Measurements from ENCODE around the gene ZNF581. TPM values are rescaled to one million over a fixed set of nuclear protein-coding genes. Genes with fewer than 3 reads are reported as not detected.

Gene ZNF581
- total RNA-seq, 1 experiment from 2014 or later = 65.1 TPM

- Histone ChIP-seq H3K9me3 (ENCODE audit: control insufficient read depth, low read depth, low read length) (no peaks in the 10 kb centered on the region), H4K8ac (replicated peaks; ENCODE audit: insufficient read length, low read depth, low read length) (no peak overlapping the region), H3K18ac (ENCODE audit: insufficient read length, low read depth, low read length) (no peak overlapping the region), H2BK12ac (ENCODE audit: insufficient read length, low read depth, low read length) (no peak overlapping the region), H3K27ac (ENCODE audit: insufficient read length, low read depth, low read length) (no peak overlapping the region), H2BK20ac (ENCODE audit: low read depth, low read length, poor library complexity, severe bottlenecking) (no peak overlapping the region), H2BK120ac (ENCODE audit: low read depth, low read length, poor library complexity, severe bottlenecking) (no peak overlapping the region), H2AK5ac (ENCODE audit: insufficient read length, low read length) (no peak overlapping the region), H3K79me1 (ENCODE audit: insufficient read depth, low read depth, low read length, poor library complexity, severe bottlenecking) (peaks cover 5% of the 10 kb centered on the region), H4K91ac (ENCODE audit: insufficient read length, low read depth, low read length) (no peak overlapping the region), H2BK15ac (ENCODE audit: low read depth, low read length) (no peak overlapping the region), H3K56ac (ENCODE audit: insufficient read length, low read depth, low read length) (no peak overlapping the region), H3T11ph (ENCODE audit: low read length) (no peak overlapping the region), H3K9ac (ENCODE audit: extremely low read depth, insufficient read length, low read length) (no peak overlapping the region), H2BK5ac (ENCODE audit: insufficient read length, low read length) (no peak overlapping the region), H3K27me3 (ENCODE audit: insufficient read depth, low read length) (no peaks in the 10 kb centered on the region), H2AFZ (ENCODE audit: low read length) (no peak overlapping the region), H3K23me2 (ENCODE audit: insufficient read length, low read depth, low read length, poor library complexity, severe bottlenecking) (no peaks in the 10 kb centered on the region), H3K23ac (ENCODE audit: insufficient read length, low read depth, low read length) (no peak overlapping the region), H4K20me1 (ENCODE audit: control insufficient read depth, insufficient read depth, insufficient read length) (no peaks in the 10 kb centered on the region), H4K5ac (ENCODE audit: insufficient read length, low read depth, low read length) (no peak overlapping the region), H3K4me1 (ENCODE audit: insufficient read depth, low read length) (no peaks in the 10 kb centered on the region), H3K4me2 (ENCODE audit: insufficient read depth, insufficient read length, low read length) (no peak overlapping the region), H3K79me2 (ENCODE audit: insufficient read depth, low read length) (0 out of 2 replicates have a peak, but pooled peaks cover 1% of the 10 kb centered on the region), H3K4ac (ENCODE audit: low read depth, low read length) (no peak overlapping the region), H3K14ac (ENCODE audit: insufficient read depth, low read length) (no peak overlapping the region)
- no peak overlapping the region for H3K27ac Mint-ChIP-seq
- no peaks in the 10 kb centered on the region; a peak in 1 of 5 replicates for H3K9me3 Mint-ChIP-seq
- no peaks in the 10 kb centered on the region for H3K4me1 Mint-ChIP-seq
- H3K4me3 Mint-ChIP-seq = no peak overlapping the region
- WGBS (ENCODE audit: extremely low coverage, insufficient read length, low lambda C conversion rate) = no CpG with 5 or more reads among the region's 22 CpGs
- DNase-seq = no peak
- no peaks in the 10 kb centered on the region for H3K27me3 Mint-ChIP-seq (ENCODE audit: low read depth)
- no peak for TF ChIP-seq CTCF (conservative IDR thresholded peaks at IDR 0.05)
- peaks cover 26 to 65% (median 48%) of the 10 kb centered on the region in 3 experiments for H3K36me3 Mint-ChIP-seq (ENCODE audit: insufficient read depth in 1 of 3, low read depth in 3 of 3)
These were observed 40.2 kb downstream of the ZNF581 start for GRCh38 chr19:55683449-55684261.

All from H9 (cell line).